Prostate gland (tissue), 2 donors: Measurements from ENCODE around the gene AJAP1. TPM values are rescaled to one million over a fixed set of nuclear protein-coding genes. Genes with fewer than 3 reads are reported as not detected.

ENCODE experiments used
- DNase-seq: peaks from one replicate; pipeline ENCODE4 v3.0.0-alpha.2; 2019; ENCODE audit warnings: low spot score
- H3K27ac ChIP-seq, 2 donors: fragments of 200-600 bp; sonication (generic); 2 replicates each; pipeline ENCODE4 v1.5.1; 2017 to 2019
- H3K27me3 ChIP-seq: fragments of 200-600 bp; sonication (generic); replicated peaks from 2 replicates; pipeline ENCODE4 v1.5.1; 2019; ENCODE audit not compliant: insufficient read depth
- H3K36me3 ChIP-seq, 2 donors: fragments of 200-600 bp; sonication (generic); 1 replicate in 1 of 2; 2 replicates in 1 of 2; pipeline versions ENCODE4 v1.5.1 to v1.8.1; 2017 to 2019
- H3K4me1 ChIP-seq: fragments of 200-600 bp; sonication (generic); replicated peaks from 2 replicates; pipeline ENCODE4 v1.5.1; 2019
- H3K4me3 ChIP-seq, 2 donors: fragments of 200-600 bp; sonication (generic); 2 replicates each; pipeline ENCODE4 v1.5.1; 2017 to 2019
- H3K9me3 ChIP-seq: fragments of 200-600 bp; sonication (generic); 2 replicates; pipeline ENCODE4 v1.5.1; 2017
- CTCF ChIP-seq, 4 experiments: fragments of 200-600 bp in 2 of 4; fragments of 450-650 bp in 2 of 4; sonication (generic) in 2 of 4; IDR thresholded peaks; 1 replicate in 3 of 4; 2 replicates in 1 of 4; pipeline ENCODE4 v1.5.1; 2016 to 2019; ENCODE audit warnings: antibody characterized with exemption in 4 of 4, mild to moderate bottlenecking in 2 of 4, moderate library complexity in 2 of 4
- POLR2A ChIP-seq: fragments of 450-650 bp; IDR thresholded peaks from one replicate; pipeline ENCODE4 v1.6.1; 2016; ENCODE audit warnings: antibody characterized with exemption, mild to moderate bottlenecking
- POLR2AphosphoS5 ChIP-seq: sonication (generic); formaldehyde crosslinking; IDR thresholded peaks from one replicate; pipeline ENCODE4 v1.6.1; 2017; ENCODE audit warnings: antibody characterized with exemption
- WGBS: methylation state at CpG from one replicate; pipeline ENCODE4 v1.1.5; 2018; 5-methylcytosine and 5-hydroxymethylcytosine counted together
- intact Hi-C: fragments of 100-400 bp; cut with DNase I; formaldehyde crosslinking; loops from one replicate; pipeline ENCODE4 v1.14.2; 2022
- total RNA-seq, 2 donors: library from RNA; depleted of rRNA; stranded (reverse); fragments of >200 nt; gene quantifications; one replicate each; pipeline ENCODE4 v1.1.0, GENCODE V29; 2016

AJAP1 gene
- total RNA-seq, 2 donors from 2014 or later: 0.73 to 6.7 TPM

GRCh38 chr1:4709641-4710040 is 55.2 kb downstream of the AJAP1 start:
- peaks cover 3% of the 10 kb centered on the region for H3K4me1 ChIP-seq
- 98% methylated on average over 5 of the region's 5 CpGs for WGBS
- intact Hi-C loops: no loop called here
- H3K27ac ChIP-seq: no peak overlapping the region
- no peak overlapping the region for H3K4me3 ChIP-seq
- H3K36me3 ChIP-seq: no peaks in the 10 kb centered on the region
- TF ChIP-seq CTCF (IDR thresholded peaks at IDR 0.05) (no peak), POLR2A (no peak), POLR2AphosphoS5 (no peak)
- no peak for DNase-seq
- H3K27me3 ChIP-seq: peaks cover 13% of the 10 kb centered on the region
- no peaks in the 10 kb centered on the region for H3K9me3 ChIP-seq

GRCh38 chr1:4710592-4711415 is 56.4 kb downstream of the AJAP1 start:
- intact Hi-C loops: no loop called here
- Histone ChIP-seq H3K27me3 (peaks cover 13% of the 10 kb centered on the region), H3K4me3 (no peak overlapping the region), H3K36me3 (no peaks in the 10 kb centered on the region), H3K27ac (no peak overlapping the region), H3K4me1 (peaks cover 3% of the 10 kb centered on the region), H3K9me3 (no peaks in the 10 kb centered on the region)
- 27% methylated on average over 39 of the region's 39 CpGs for WGBS
- no peak for DNase-seq
- TF ChIP-seq CTCF (IDR thresholded peaks at IDR 0.05): no peak
- TF ChIP-seq POLR2AphosphoS5: no peak
- no peak for TF ChIP-seq POLR2A

- H3K27ac ChIP-seq: no peak overlapping the region
- H3K36me3 ChIP-seq: no peaks in the 10 kb centered on the region
- TF ChIP-seq CTCF (IDR thresholded peaks at IDR 0.05) (no peak), POLR2AphosphoS5 (no peak), POLR2A (no peak)
- intact Hi-C loops: no loop called here
- WGBS: 45% methylated on average over 62 of the region's 66 CpGs
- H3K9me3 ChIP-seq: no peaks in the 10 kb centered on the region
- H3K27me3 ChIP-seq: peaks cover 13% of the 10 kb centered on the region
- no peak overlapping the region for H3K4me3 ChIP-seq
- no peak for DNase-seq
- peaks cover 3% of the 10 kb centered on the region for H3K4me1 ChIP-seq
These were observed 57.2 kb downstream of the AJAP1 start for GRCh38 chr1:4711416-4712275.

- Histone ChIP-seq H3K9me3 (no peaks in the 10 kb centered on the region), H3K4me3 (no peak overlapping the region), H3K27me3 (peaks cover 13% of the 10 kb centered on the region), H3K4me1 (peaks cover 3% of the 10 kb centered on the region), H3K27ac (no peak overlapping the region), H3K36me3 (no peaks in the 10 kb centered on the region)
- TF ChIP-seq POLR2AphosphoS5: no peak
- no peak for TF ChIP-seq POLR2A
- no peak for TF ChIP-seq CTCF (IDR thresholded peaks at IDR 0.05)
- WGBS: 86% methylated on average over 12 of the region's 12 CpGs
- intact Hi-C loops: no loop called here
- DNase-seq: no peak
These were observed 59.3 kb downstream of the AJAP1 start for GRCh38 chr1:4713669-4714068.
